ENCODE data around the gene C1orf35. TPM values are rescaled to one million over a fixed set of nuclear protein-coding genes. Genes with fewer than 3 reads are reported as not detected.

C1orf35 gene
- total and polyA plus RNA-seq, 9 of the 15 experiments (the other 6 are each of a cell fraction or from before 2014, with no cell fraction given): 3.2 to 48.7 (median 12.5) TPM

DNA sequence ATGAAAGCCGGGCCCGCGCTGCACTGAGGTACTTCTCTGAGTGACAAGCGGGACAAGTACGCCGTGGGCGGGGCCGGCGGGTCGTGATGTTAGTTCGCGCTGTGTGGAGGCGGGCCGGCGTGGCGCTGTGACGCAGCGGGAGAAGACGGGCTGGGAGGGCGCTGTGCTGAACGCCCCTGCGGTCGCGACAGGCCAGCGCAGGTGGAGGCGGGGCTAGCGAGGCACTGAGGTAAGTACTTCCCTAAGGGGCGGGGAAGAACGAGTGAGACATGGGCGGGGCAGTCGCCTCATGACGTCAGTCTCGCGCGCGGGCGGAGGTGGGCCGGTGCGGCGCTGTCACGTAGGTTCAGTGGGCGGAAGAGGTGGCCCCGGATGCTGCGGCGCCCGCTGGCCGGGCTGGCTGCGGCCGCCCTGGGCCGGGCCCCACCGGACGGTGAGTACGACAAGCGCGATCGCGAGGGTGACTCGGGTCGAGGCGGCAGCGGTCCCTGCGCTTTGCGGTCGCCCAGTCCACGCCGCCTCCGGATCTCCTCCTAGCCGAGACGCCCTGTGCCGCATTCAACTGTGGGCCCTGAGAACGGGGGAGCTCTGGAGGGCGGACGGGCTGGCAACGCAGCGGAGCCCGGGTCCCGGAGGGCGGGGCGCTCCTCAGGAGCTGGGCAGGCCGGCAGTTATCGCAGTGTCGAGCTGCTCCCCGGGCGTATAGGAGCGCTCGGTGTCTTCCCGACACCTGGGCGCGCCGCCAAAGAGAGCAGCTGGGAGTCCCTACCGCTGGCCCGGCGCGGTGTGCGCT, 37.0 kb upstream of the C1orf35 start, which contains the start of gene GUK1 (continued):
- TF ChIP-seq, protein P1, sequence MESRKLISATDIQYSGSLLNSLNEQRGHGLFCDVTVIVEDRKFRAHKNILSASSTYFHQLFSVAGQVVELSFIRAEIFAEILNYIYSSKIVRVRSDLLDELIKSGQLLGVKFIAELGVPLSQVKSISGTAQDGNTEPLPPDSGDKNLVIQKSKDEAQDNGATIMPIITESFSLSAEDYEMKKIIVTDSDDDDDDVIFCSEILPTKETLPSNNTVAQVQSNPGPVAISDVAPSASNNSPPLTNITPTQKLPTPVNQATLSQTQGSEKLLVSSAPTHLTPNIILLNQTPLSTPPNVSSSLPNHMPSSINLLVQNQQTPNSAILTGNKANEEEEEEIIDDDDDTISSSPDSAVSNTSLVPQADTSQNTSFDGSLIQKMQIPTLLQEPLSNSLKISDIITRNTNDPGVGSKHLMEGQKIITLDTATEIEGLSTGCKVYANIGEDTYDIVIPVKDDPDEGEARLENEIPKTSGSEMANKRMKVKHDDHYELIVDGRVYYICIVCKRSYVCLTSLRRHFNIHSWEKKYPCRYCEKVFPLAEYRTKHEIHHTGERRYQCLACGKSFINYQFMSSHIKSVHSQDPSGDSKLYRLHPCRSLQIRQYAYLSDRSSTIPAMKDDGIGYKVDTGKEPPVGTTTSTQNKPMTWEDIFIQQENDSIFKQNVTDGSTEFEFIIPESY (CRISPR knock-in tag; IDR thresholded peaks at IDR 0.05): peak; percentile 74
- 0 out of 2 replicates have a peak, but pooled peaks have one; percentile 48 for TF ChIP-seq PML (IDR thresholded peaks at IDR 0.05; ENCODE audit: low read length)
- peak; percentile 75 for TF ChIP-seq E2F8 (IDR thresholded peaks at IDR 0.05; ENCODE audit: low read depth, partially characterized antibody)
- no peak for TF ChIP-seq THRAP3 (IDR thresholded peaks at IDR 0.05; ENCODE audit: borderline replicate concordance)
- TF ChIP-seq GABPA (tag; conservative IDR thresholded peaks at IDR 0.05; ENCODE audit: low read depth): peak; percentile 93
- TF ChIP-seq ZNF143 (CRISPR knock-in tag; IDR thresholded peaks at IDR 0.05): no peak
- TF ChIP-seq FOXJ3 (CRISPR knock-in tag; IDR thresholded peaks at IDR 0.05): no peak
- peak; percentile 14; the same call in 1 of the 2 replicates for TF ChIP-seq NR1H2 (CRISPR knock-in tag; IDR thresholded peaks at IDR 0.05)
- TF ChIP-seq ZBTB8A (IDR thresholded peaks at IDR 0.05; ENCODE audit: partially characterized antibody): no peak
- TF ChIP-seq NRF1 (conservative IDR thresholded peaks at IDR 0.05 in 1 of 2, IDR thresholded peaks at IDR 0.05 in 1 of 2): peak; percentile 95 to 96
- TF ChIP-seq ZNF282 (CRISPR knock-in tag; IDR thresholded peaks at IDR 0.05): no peak
- TF ChIP-seq ZNF561 (CRISPR knock-in tag; conservative IDR thresholded peaks at IDR 0.05): no peak
- peak in 1 of 2 experiments; percentile 82; a peak in 2 of 4 replicates for TF ChIP-seq NONO (IDR thresholded peaks at IDR 0.05; ENCODE audit: low read depth in 2 of 2, low read length in 1 of 2)
- peak; percentile 62; the same call in 1 of the 2 replicates for TF ChIP-seq KHSRP (IDR thresholded peaks at IDR 0.05)
- TF ChIP-seq NELFE (IDR thresholded peaks at IDR 0.05; ENCODE audit: insufficient read depth, insufficient read length): no peak
- no peak for TF ChIP-seq EWSR1 (IDR thresholded peaks at IDR 0.05; ENCODE audit: borderline replicate concordance, low read depth, partially characterized antibody)
- TF ChIP-seq NR4A1 (CRISPR knock-in tag; IDR thresholded peaks at IDR 0.05): no peak; the same call in 1 of the 2 replicates
- no peak for TF ChIP-seq NR4A1 (tag; IDR thresholded peaks at IDR 0.05)
- TF ChIP-seq SREBF1 (IDR thresholded peaks at IDR 0.05; ENCODE audit: borderline replicate concordance, low read depth, low read length): no peak
- TF ChIP-seq TAF9B (IDR thresholded peaks at IDR 0.05; ENCODE audit: partially characterized antibody): no peak
- TF ChIP-seq HNRNPLL (IDR thresholded peaks at IDR 0.05; ENCODE audit: low read depth, low read length, poor library complexity, severe bottlenecking): peak; percentile 86
- 0 out of 2 replicates have a peak, but pooled peaks have one; percentile 11 for TF ChIP-seq ARID2 (IDR thresholded peaks at IDR 0.05)
- TF ChIP-seq ZNF121 (CRISPR knock-in tag; conservative IDR thresholded peaks at IDR 0.05): no peak
- TF ChIP-seq MTF1 (CRISPR knock-in tag; IDR thresholded peaks at IDR 0.05; ENCODE audit: borderline replicate concordance): no peak
- no peak for TF ChIP-seq TRIM28 (IDR thresholded peaks at IDR 0.05)
